D341Med (cell line): ENCODE results near the gene TSPYL1.
"Not testable (repeated sequence)": the region's sequence is repeated elsewhere in the genome, so short reads cannot be mapped to it uniquely, and the experiment has no call there.

Experiments used
- DNase-seq: peaks from one replicate; pipeline ENCODE4 v3.0.0; 2012; ENCODE audit warnings: low spot score

The TSPYL1 gene

DNA sequence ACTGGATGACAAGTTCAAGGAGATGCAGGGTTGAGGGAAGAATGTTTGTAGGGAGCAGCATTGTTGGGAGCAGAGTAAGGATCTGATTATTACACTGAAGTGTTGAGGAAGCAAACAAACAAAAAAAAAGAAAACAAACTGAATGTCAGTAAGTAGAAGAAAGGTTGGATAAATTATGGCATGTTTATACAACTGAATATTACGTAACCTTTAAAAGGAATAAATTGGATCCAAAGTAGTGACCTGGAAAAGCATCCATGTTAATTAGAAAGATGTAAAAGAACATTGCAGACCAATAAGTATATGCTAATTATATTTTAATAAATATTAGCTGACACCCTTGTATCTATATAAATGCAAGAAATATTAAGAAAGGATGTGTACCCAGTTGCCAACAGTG is 12.8 kb upstream of the TSPYL1 start:
- no peak for DNase-seq

DNA sequence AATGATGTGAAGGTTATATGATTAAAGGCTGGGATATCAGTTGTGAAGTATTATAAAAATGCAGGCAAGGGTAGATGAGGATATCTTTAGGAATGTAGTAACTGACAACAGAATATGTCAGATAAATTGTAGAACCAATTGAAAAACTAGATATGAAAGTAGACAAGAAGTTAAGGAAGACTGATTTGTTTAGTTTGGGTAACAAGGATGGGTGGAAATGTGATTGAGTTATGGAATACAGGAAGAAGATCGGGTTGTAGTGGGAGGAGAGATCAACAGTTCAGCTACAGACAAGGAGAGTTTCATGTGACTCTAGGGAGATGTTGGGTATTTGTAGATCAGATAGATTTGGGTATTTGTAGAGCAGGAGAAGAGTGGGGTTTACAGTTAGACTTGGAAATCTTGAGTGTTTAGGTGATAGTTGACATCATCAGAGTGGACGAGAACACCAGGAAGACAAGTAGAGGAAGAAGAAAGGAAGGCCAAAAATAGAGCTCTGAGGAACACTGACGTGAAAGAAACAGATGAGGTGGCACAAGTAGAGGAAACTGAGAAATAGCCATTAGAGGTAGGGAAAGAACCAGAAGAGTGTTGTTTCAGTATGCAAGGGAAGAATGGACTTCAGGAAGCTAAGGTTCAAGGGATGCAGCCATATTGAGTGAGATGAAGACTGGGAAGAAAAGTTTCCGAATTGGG is 12.1 kb upstream of the TSPYL1 start:
- no peak for DNase-seq

DNA sequence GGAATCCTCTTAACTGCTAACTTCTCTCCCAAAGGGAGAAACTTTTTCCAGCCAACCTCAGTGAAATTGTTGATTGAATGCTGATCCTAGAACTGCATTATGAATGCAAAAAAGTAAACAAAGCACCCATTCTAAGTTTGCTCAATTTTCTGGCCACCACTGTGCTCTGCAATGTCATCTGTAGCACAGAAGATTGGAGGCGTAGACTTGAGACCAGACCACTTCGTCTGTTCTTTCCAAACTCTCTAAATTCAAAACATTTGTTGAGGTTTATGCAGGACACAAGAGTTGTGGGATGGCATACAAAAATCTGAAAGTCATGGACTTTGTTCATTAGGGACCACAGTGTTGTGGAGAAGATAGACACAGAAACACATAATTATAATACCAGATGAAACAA is 11.1 kb upstream of the TSPYL1 start:
- DNase-seq: no peak

DNA sequence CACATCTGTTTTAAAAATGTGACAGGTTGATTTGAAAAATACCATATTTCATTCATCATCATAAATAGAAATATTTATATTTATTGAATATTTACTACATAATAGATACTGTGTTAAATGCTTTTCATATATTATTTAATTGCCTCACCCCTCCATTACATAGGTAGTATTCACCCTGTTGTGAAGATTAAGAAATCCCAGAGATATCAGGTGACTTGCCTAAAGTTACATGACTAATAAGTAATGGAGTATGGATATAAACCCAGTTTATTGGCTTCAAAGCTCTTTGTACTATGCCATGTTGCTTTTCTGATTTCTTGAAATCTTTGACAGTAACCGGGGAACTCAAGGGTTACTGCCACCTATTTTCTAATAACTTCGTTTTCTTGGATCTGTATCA is 10.1 kb upstream of the TSPYL1 start:
- DNase-seq: no peak

DNA sequence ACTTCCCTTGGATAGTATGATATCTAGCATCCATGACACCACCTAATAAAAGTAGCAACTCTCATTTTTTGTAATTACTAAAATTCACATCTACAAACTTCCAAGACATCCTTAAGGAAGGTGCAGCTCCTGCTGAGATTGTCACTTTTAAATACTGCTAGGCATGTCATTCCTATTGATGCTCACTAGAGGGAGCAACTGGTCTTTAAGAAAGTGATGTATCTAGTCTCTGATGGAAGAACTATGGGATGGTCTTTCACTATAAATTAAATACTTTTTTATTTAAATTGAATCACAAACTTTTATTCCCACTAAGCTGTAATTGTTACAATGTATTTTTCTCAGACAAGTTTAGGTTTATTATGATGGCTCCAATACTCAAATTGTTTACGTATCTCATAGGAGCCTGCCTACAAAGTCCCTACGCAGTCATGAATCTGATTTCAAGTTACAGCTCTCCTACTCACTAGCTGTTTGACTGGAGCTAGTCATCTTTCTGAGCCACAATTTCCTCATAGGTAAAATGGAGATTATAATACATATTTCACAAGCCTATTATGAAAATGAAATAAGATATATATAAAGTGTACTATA is 8.1 kb upstream of the TSPYL1 start:
- DNase-seq: peak; percentile 36

DNA sequence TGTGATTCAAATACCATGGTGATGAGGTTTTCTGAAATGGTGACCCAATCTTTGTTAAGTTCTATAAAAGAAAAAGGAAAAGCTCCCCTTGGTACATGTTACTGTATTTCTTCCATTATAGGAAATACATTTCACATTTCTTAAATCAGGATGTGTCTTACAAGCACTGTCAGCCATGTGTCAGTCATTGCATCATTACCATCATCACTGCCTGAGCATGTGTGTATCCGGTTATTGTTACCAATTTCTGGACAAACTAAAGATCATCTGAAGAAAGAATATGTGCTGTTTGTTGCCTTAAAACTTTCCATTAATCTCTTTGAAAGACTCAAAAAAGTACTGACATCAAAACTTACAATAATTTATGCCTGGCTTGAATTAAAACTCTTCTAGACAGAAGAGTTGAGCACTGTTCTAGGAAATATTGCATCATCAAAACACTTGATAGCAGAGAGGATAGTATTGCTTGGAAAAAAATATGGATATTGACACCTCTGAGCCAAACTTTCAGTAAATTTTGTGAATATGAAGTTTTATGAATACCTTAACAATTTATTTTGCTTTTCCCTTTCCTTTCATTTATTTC is 7.1 kb upstream of the TSPYL1 start:
- DNase-seq: no peak

DNA sequence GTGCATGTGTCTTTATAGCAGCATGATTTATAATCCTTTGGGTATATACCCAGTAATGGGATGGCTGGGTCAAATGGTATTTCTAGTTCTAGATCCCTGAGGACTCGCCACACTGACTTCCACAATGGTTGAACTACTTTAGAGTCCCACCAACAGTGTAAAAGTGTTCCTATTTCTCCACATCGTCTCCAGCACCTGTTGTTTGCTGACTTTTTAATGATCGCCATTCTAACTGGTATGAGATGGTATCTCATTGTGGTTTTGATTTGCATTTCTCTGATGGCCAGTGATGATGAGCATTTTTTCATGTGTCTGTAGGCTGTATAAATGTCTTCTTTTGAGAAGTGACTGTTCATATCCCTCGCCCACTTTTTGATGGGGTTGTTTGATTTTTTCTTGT is 5.3 kb upstream of the TSPYL1 start:
- not testable (repeated sequence) for DNase-seq

DNA sequence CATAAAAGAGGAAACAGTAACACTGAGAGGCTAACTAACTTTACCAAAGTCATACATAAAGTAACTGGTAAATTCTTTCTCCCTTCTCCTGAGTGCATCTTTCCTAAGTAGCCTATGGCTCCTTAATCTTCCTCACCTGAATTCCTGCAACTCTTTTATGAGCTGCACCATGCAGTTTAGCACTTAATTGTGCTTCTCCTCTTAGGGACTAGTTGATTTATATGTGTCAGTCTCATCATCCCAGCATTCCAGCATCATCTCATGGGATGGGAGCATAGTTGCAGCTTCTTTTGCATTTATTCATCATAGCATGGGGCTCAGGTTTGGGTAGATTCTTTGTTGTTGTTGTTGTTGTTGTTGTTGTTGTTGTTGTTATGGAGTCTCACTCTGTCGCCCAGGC is 3.5 kb upstream of the TSPYL1 start:
- no peak for DNase-seq

DNA sequence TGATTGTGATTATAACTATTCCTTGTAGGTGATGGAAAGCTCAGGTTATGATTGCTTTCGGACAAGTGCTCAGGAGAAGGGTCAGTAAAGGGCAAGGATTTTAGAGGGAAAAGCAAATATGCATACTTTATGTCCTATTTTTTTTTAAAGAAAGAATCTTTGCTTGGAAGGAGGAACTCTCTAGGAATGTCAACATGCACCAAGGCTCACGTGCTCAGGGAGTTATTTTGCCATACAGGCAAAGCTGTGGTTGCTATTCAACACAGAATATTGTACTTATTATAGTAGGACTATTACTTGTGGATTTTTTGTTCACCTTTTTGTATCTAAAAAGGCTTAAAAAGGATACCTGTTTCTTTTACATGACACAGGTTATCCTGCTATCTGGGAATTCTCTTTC is 3.0 kb upstream of the TSPYL1 start:
- no peak for DNase-seq

DNA sequence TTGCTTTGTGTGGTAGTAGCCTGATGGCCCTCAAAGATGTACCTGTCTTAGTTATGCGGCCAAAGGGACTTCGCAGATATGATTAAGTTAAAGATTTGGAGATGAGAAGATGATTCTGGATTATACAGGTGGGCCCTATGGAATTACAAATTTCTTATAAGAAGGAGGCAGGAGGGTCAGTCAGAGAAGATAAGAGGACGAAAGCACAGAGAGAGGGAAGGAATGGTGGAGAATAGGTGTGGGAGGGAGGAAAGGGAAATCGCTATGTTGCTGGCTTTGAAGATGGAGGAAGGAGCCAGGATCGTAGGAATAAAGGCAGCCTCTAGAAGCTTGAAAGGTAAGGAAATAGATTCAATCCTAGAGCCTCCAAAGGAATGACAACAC is 1.2 kb upstream of the TSPYL1 start:
- no peak for DNase-seq

DNA sequence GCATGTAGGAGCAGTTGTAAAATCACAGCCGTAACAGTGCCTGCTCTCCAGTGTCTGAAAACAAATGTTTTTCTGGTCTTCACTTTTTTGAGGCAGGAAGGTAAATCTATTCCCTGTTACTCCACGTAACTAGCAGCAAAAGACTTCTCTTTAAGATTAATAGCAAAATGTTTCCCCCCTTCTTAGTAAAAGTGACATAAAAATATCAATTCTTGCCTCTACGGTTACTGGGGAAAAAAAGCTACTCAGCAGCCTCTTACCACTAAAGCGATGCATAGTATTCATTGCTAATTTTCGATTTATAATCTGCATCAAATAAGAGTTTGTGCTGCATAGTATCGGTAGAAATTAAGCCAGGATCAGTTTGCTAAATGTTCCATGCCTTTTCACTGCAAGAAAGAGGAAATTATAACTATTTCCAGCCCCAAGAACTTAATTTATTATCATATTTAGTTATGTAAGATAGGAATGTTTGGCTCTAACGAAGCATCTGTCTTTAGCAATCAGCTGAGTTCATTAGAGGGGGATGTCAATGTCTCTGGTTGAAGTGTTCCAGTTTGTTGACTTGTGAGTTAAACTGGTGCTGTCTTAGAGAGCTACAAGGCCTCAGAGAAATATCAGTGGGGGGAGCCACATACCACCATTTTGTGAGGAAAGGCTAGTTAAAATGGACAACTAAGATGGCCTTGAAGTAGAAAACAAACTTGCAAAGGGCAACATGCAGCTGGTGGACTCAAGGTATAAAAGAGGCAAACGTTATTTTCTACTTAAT is 617 bp upstream of the TSPYL1 start:
- DNase-seq: no peak

DNA sequence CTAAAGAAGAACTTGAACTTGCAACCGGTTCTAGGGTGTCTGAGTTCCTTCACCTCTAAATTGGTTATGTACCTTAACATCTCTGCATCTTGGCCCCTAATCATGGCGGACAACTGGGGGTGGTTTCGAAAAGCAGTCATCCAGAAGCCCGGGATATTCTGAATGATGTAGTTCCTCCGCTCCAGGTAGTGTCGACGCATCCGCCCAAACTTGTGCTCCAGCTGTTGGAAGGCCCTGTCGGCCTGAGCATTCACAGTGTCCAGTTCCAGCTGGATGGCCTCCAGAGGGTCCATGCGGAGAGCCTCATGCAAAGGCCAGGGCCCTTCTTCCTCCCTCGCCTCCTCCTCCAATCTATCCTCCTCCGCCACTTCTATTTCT is 887 bp downstream of the TSPYL1 start:
- DNase-seq: no peak

DNA sequence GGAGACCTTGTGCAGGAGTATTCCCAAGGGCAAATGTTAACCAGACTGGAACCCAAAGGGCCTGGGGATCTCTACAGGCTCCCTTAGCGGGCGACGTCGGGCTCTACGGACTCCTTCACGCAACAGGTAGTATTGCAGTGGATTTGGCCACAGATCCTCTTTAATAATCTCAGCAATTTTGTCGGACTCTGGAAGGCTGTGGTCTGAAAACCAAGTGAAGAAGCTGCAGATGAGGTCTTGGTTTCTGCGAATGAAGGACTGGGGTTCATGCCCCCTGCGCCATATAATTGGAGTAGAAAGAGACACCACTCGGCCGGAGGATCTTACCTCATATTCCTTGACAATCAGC is 1.3 kb downstream of the TSPYL1 start:
- DNase-seq: no peak

DNA sequence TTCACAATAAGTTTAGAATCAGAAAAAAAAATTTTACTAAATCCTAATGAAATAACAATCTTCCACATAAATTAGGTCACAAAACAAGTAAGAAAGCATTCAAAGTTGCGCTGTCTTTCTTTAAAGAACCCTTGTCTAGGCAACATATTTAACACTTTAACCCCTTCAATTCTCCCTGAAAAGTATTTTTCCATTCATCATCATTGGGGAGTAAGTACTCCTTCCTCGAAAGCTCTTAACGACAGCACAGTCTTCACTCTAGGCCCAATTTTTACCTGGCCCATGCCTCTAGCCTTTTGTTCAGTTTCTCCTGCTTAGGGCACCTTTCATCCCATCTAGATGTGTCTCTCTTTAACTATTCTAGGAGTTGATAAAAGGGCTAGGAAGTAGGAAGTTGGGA is 2.6 kb downstream of the TSPYL1 start:
- no peak for DNase-seq

DNA sequence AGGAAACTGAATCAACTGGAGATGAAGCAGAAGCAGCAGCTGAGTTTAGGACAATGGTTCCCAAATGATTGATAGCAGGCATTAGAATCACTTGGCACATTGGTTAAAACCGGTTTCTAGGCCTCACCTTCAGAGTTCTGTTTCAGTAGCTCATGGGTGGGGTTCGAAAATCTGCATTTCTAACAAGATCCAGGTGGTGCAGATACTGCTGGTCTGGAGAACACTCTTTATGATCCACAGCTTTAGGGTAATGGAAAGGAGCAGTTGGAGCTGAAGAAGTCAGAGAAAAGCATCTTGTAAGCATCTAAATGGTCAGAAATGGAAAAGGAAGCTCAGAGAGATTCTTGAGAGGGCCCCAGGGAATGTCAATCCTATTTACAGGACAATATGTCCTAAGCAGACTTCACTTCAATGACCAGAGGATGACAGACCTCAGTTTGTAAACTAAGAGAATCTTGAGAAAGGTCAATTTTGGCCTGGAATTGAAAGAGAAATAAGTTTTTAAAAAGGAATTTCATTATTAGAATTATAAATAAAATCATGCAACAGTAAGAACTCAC is 8.5 kb downstream of the TSPYL1 start:
- DNase-seq: no peak

DNA sequence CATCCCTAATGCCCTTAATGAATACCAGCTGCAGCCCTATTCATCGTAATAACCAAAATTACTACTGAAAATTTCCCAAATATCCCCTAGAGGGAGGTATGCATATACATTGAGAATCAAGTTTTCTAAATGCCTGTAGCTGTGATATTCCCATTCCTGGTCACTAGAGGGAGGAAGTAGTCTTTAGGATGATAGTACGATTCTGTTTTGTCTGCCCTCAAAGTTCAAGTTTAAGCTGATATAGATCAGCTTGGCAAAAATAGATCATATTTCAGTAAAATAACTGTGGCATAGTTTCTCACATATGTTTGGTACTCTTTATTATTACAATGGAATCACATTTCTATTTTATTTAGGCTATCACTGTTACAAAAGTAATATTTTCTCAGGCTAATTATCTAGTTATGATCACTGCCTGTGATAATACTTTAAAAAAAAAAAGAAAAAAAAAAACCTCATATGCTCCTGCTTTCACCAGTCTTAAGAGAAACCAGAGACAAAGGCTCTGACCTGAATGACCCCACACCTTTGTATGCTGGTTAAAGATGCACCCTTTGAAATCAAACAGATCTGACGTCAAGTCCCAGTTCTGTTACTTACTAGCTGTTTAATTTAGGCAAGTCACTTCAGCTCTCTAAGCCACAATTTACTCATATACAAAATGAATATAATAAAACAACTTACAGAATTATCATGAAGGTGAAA is 11.0 kb downstream of the TSPYL1 start:
- DNase-seq: peak; percentile 52

DNA sequence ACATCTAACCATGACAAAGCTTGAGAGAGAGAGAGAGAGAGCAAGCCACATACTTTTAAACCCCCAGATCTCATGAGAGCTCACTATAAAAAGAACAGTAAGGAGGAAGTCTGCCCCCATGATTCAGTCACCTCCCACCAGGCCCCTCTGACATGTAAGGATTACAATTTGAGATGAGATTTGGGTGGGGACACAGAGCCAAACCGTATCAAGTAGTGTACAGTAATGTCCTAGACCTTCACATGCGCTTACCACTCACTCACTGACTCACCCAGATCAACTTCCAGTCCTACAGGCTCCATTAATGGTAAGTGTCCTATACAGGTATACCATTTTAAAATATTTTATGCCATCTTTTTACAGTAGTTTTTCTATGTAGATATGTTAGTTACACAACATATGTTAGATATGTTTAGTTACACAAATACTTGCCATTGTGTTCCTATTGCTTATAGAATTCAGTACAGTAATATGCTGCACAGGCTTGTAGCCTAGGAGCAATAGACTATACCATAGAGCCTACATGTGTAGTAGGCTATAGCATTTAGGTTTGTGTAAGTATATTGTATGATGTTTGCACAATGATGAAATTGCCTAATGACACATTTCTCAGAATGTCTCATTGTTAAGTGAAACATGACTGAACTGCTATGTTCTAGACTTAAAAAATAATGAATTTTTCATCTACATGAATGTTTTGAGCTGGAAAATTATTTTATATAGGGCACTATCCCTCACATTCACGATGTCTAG is 11.7 kb downstream of the TSPYL1 start:
- no peak for DNase-seq

DNA sequence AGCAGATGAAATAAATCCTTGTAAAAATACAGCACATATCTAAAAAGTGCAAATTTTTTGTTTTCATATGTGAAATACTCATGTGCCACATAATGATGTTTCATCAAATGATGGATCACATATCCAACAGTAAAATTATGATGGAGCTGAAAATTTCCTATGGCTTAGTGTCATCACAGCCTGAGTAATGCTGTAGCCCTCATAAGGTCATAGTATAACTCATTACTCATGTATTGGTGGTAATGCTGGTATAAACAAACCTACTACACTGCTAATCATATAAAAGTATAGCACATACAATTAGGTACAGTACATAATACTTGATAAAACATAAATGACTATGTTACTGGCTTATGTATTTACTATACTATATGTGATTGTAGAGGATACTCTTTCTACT is 12.9 kb downstream of the TSPYL1 start:
- DNase-seq: no peak

DNA sequence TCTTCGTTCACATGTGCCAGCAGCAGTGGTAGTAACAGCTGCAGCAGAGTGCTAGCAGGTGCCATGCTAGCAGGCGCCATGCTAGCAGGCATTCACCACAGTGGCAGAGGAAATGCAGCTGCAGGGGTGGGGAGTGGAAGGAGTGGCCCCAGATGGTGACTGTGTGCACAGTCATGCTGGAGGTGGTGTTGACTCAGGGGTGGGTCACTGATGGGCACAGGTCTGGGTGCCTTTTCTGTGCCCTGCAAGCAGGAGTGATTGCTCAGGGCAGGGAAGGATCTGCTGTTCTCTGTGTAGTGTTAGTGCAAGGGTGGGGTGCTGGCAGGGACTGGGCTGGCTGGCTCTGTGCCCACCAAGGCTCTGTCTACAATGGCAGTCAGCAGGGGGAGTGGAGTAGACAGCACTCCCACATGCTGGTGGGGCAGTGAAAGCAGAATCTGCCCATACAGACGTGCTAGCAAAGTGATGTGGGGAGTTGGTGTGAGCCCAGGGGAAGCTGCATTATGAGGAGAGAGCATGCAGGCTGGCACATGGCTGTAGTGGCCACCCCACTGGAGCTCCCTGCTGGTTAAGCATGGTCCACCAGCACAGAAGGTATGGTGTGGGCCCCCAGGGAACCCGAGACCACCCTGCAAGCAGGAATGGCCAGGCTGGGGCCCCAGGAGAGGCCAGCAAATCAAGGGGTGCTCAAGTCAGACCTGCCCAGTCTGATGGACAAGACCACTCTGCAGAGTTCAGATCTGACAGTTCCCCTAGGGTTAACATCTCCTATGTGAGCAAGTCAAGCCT is 14.5 kb downstream of the TSPYL1 start:
- no peak for DNase-seq

DNA sequence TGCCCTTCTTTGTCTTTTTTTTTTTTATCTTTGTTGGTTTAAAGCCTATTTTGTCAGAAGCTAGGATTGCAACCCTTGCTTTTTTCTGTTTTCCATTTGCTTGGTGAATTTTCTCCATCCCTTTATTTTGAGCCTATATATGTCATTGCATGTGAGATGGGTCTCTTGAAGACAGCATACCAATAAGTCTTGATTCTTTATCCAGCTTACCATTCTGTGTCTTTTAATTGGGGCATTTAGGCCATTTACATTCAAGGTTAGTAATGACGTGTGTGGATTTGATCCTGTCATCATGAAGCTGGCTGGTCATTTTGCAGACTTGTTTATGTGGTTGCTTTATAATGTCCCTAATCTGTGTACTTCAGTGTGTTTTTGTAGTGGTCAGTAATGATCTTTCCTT is 16.4 kb downstream of the TSPYL1 start:
- no peak for DNase-seq

DNA sequence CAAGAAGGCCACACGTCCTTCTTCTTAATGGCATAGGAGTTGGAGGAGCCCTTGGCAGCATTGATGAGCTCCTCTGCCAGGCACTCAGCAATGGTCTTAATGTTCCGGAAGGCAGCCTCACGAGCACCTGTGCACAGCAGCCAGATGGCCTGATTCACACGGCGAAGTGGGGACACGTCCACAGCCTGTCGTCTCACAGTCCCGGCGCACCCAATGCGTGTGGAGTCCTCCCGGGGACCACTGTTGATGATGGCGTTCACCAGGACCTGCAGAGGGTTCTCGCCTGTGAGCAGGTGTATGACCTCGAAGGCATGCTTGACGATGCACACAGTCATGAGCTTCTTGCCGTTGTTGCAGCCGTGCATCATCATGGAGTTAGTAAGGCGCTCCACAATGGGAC is 21.2 kb downstream of the TSPYL1 start:
- no peak for DNase-seq
